Retinal pigment epithelial cell (primary cell): ENCODE measurements around the gene ARHGAP25.

Experiments used
- DNase-seq: peaks from one replicate; pipeline ENCODE4 v3.0.0-alpha.2; 2010; ENCODE audit warnings: low read depth
- H3K4me3 ChIP-seq: 2 replicates; pipeline ENCODE4 v1.5.1; 2011; ENCODE audit warnings: mild to moderate bottlenecking, low read length, control low read depth, moderate library complexity
- TF ChIP-seq, protein P1 (sequence below): conservative IDR thresholded peaks from 2 replicates; pipeline ENCODE4 v1.5.1; 2011; ENCODE audit warnings: low read depth, low read length, control low read depth, inconsistent platforms

Gene ARHGAP25

DNA sequence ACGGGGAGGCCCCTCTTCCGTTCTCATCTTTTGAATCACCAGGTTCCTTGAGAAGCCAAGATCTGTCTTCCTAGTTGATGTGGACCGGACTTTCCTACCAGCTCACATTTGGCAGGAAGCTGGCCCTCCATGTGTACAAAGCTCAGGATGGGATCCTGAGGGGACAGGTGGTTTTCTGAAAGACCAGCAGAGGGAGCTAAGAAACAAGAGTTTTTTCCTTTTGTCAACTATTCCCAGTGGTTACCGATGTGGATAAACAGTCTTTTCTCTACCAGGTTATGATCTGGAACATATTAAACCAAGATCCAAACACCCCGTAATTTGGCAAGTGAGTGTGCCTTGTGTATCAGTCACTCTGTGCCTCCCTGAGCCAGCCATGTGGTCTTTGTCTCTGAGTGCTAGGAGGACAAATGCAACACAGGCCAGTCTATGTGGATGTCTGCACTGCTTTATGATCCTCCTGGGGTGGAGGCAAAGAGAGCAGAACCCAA, 25.1 kb upstream of the ARHGAP25 start:
- H3K4me3 ChIP-seq: no peak overlapping the region
- TF ChIP-seq, protein P1, sequence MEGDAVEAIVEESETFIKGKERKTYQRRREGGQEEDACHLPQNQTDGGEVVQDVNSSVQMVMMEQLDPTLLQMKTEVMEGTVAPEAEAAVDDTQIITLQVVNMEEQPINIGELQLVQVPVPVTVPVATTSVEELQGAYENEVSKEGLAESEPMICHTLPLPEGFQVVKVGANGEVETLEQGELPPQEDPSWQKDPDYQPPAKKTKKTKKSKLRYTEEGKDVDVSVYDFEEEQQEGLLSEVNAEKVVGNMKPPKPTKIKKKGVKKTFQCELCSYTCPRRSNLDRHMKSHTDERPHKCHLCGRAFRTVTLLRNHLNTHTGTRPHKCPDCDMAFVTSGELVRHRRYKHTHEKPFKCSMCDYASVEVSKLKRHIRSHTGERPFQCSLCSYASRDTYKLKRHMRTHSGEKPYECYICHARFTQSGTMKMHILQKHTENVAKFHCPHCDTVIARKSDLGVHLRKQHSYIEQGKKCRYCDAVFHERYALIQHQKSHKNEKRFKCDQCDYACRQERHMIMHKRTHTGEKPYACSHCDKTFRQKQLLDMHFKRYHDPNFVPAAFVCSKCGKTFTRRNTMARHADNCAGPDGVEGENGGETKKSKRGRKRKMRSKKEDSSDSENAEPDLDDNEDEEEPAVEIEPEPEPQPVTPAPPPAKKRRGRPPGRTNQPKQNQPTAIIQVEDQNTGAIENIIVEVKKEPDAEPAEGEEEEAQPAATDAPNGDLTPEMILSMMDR: peak; percentile 77
- no peak for DNase-seq

- H3K4me3 ChIP-seq: no peak overlapping the region
- TF ChIP-seq, protein P1: no peak
- DNase-seq: no peak
Observed at GRCh38 chr2:68710336-68710735, 24.3 kb upstream of the ARHGAP25 start.

DNA sequence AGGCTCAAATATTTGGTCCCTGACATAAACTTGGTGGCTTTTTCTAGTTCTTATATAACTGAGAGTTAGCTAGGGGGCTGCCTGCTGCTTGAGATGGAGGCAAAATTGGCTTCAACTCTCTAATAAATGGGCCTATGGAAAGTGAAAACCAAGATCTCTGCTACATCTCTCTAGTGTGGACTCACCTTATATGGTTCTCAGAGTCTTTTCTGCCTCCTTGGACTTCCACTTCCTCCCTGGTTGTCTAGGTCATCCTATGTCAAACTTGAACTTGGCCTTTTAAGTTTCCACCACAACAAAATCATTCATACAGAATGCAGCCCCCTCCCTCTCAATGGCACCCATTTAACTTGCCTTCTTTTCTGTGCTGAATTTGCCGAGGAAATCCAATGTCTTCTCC, 23.9 kb upstream of the ARHGAP25 start:
- DNase-seq: no peak
- TF ChIP-seq, protein P1: no peak
- no peak overlapping the region for H3K4me3 ChIP-seq

DNA sequence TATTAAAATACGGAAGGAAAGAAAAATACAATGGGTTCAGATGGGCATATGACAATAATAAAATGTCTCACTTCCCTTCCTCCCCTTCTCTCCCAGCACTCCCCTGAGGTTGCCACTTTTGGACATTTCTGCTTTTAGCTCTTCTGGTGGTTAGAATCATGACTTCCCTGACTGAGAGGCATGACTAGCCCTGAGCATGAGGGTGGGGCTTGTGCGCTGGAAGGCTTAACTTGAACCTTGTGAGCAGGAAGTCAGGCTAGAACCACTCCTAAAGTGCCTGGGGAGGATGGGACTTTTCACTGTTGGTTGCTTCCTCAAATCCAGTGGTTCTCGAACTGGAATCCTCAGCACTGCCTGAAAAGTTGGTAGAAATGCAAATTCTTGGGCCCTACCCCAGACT, 19.7 kb upstream of the ARHGAP25 start:
- H3K4me3 ChIP-seq: no peak overlapping the region
- TF ChIP-seq, protein P1: no peak
- DNase-seq: no peak

GRCh38 chr2:68715353-68716041, 19.1 kb upstream of the ARHGAP25 start:
- peak; percentile 8 for DNase-seq
- H3K4me3 ChIP-seq: no peak overlapping the region
- TF ChIP-seq, protein P1: peak; percentile 86

DNA sequence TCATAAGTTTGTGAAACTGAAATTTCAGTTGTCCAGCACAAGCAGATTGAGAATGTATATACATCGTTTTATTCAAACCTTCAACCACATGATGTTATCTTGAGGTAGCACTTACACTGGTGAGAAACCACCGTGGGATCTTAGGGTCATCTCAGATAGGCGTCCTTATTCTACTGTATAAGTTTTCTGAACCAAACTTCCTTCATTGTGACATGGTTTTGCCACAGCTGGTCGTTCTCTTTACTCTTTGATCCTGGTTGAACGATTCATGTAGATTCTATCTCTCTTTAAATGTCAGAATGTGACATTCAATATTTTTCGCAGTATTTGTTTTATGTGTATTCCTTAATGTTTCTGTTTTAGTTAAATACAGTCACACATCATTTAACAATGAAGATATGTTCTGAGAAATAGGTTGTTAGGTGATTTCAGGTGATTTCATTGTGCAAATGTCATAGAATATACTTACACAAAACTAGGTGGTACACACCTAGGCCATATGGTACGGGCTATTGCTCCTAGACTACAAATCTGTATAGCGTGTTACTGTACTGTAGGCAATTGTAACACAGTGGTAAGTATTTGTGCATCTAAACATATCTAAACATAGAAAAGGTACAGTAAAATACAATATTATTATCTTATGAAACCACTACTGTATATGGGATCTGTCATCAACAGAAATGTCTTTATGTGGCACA, 17.9 kb upstream of the ARHGAP25 start:
- H3K4me3 ChIP-seq: no peak overlapping the region
- no peak for DNase-seq
- TF ChIP-seq, protein P1: no peak

DNA sequence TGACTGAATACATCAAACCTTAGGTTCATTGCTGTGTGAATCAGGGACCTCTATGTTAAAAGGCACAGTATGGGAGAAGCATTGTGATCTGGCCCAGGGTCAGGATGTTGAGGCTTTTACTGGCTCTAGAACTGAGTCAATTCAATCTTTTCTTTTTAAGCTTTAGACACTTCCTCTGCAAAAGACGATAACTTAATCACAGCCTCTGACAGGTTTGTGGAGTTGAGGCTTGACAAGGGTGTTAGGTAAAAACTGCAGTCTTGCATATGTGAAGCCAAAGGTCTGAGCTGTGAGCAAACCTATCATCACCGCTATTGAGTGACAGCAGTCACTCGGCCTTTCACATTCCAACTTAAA, 17.3 kb upstream of the ARHGAP25 start:
- no peak for DNase-seq
- no peak overlapping the region for H3K4me3 ChIP-seq
- TF ChIP-seq, protein P1: no peak
